K562 treated with DMSO at 1 percent for 4 hours (cell line): Measurements from ENCODE around the gene KCTD17. TPM values are rescaled to one million over a fixed set of nuclear protein-coding genes. Genes with fewer than 3 reads are reported as not detected.

Experiments used
- total RNA-seq: library from RNA; unstranded; fragments of 300-600 nt; gene quantifications from 2 replicates; pipeline ENCODE4 v1.2.3, GENCODE V29; 2022; ENCODE audit not compliant: insufficient read depth

KCTD17 gene, protein sequence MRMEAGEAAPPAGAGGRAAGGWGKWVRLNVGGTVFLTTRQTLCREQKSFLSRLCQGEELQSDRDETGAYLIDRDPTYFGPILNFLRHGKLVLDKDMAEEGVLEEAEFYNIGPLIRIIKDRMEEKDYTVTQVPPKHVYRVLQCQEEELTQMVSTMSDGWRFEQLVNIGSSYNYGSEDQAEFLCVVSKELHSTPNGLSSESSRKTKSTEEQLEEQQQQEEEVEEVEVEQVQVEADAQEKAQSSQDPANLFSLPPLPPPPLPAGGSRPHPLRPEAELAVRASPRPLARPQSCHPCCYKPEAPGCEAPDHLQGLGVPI
- total RNA-seq, result not detected in 2 replicates

DNA sequence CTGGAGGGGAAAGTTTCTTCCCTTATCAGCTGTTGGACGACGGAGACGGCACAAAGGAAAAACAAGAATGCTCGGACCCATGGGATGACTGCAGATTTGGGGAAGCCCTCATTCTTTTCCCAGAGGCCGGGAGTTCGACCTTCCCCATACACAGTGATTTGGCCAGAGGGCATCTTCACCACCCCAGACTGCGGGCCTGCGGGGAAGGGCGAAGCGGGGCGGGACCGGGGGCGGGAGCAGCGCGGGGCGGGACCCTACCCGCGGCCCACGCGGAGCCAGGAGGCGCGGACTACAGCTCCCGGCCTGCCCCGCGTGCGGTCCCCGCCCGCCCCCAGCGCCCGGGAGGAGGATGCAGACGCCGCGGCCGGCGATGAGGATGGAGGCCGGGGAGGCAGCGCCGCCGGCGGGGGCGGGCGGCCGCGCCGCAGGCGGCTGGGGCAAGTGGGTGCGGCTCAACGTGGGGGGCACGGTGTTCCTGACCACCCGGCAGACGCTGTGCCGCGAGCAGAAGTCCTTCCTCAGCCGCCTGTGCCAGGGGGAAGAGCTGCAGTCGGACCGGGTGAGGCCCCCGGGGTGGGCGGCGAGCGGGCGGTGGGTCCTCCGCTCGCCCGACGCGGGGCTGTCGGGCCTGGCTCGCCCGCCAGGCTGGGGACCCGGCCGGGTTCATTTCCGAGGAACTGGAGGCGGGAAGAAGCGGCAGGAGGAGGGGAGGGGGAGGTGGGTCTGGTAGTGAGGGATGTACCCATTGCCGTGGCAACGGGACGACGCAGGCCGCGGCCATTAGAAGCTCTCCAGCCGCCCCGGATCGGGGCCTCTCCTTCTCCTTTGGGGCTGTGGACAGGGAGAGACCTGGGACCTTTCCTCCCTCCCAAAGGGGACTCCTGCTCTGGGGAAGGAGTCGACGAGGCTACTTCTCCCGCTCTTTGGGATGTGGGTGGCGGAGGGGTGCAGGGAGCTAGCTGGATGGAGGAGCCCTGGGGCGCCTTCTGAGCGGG, at the start of gene KCTD17:
KCTD17 (plus strand) TSS at position 352 of the 995 bp plus-strand sequence; CDS start at position 371, 19 bp downstream.

DNA sequence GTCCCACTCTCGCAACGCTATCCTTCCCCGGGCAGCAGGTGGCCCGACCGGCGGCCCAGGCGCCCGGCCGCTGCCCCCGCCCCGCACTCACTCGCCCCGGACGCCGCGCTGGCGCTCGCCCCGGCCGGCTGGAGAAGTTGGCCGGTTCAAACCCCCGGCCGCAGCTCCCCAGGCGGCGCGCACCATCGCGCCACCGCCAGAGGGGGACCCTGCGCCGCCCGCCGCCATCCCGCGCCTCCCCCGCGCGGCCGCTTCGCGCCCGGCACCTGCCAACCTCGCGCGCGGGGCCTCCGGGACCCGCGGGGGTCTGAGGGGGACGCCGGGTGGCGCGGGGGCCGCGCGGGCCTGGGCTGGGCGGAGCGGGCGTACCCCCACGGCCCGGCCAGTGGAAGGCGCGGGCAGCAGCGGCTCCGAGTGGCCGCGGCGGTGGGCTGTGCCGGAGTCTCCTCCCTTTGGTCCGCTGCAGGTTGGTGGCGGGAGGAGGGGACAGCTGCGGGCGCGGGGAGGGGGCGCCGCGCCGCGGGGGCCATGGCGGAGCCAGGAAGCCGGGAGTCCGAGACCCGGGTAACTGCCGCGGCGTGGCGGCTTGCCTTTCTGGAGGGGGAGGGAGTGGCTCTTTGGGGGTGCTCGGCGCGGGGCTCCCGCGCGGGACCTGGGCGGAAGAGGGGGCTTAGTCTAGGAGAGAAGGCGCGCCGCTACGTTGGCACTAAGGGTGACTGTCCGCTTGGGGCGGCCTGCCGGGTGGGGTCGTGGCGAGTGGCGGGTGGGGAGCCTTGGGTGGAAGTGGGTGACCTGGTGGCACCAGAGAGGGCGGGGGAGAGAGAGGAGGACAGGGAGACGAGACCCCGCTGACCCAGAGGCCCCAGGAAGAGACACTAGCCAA, 32.0 kb upstream of the KCTD17 start, which contains the start of the genes MPST and TST:
MPST (plus strand) TSS at position 434 of the 883 bp plus-strand sequence; CDS start at position 529, 95 bp downstream.
TST (minus strand) TSS at position 139 of the 883 bp plus-strand sequence. CDS start 715 bp downstream, outside the sequence.

DNA sequence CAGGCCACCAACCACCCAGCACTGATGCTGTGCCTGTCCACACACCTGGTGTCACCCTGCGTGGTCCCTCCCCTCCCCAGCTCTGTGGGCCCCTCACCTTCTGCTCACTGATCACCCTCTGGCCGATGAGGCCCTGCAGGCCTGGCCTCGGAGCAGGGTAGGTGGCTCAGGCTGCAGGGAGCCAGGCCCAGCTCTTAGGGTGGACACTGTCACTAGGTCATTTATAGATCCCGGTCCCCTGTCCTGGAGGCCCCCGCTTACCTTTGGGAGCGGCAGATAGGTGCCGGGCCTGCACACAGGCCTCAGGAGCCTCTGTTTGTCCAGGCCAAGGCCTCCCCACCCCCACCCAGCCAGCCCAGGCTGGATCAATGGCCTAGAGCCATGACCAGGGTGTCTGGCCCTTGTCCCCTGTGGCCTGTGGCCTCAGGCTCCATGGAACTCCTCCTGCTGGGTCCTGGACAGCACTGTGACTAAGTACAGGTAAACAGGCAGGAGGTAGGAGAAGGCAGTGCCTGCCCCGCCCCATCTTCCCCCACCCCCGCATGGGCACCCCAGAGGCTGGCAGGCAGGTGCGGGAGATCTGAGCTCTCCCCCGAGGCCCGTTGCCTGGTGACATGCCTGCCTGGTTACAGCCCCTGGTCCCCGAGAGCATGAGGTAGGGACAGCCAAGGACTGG, 57.8 kb downstream of the KCTD17 start, which contains the start of gene TMPRSS6:
TMPRSS6 (minus strand) TSS at position 472 of the 676 bp plus-strand sequence. CDS start 6,296 bp downstream, outside the sequence.

Other genes with a start within 250 kb of the KCTD17 start
- not detected in 2 replicates for gene PVALB, start 234.7 kb upstream of the KCTD17 start, total RNA-seq
- gene NCF4, start 190.7 kb upstream of the KCTD17 start, total RNA-seq, result 2.8 and 4.9 TPM in 2 replicates
- gene CSF2RB, start 138.1 kb upstream of the KCTD17 start, total RNA-seq, result 0.50 and 1.9 TPM in 2 replicates
- gene TST, start 32.3 kb upstream of the KCTD17 start, total RNA-seq, result 40.7 and 53.3 TPM in 2 replicates
- gene MPST, start 32.0 kb upstream of the KCTD17 start, total RNA-seq, result 144 and 150 TPM in 2 replicates
- not detected in 2 replicates for gene TMPRSS6, start 58.0 kb downstream of the KCTD17 start, total RNA-seq
- gene IL2RB, start 98.2 kb downstream of the KCTD17 start, total RNA-seq, result 0.87 and 0.94 TPM in 2 replicates
- gene C1QTNF6, start 136.5 kb downstream of the KCTD17 start, total RNA-seq, result 1.4 and 1.5 TPM in 2 replicates
- gene SSTR3, start 160.7 kb downstream of the KCTD17 start, total RNA-seq, result 0.37 TPM in 1 of 2 replicates, not detected in the other
- 297 and 337 TPM in 2 replicates for gene RAC2, start 192.5 kb downstream of the KCTD17 start, total RNA-seq
- 0.37 and 0.47 TPM in 2 replicates for gene CYTH4, start 230.8 kb downstream of the KCTD17 start, total RNA-seq